GM13977 (cell line): ENCODE data around the gene ATL1.

ENCODE experiments used
- DNase-seq: peaks from one replicate; pipeline ENCODE4 v3.0.0; 2012; ENCODE audit warnings: low spot score
- in situ Hi-C: fragments of 300-500 bp; cut with MboI; formaldehyde crosslinking; loops from one replicate; pipeline ENCODE4 v1.12.0; 2022; ENCODE audit warnings: low sequenced_read_pairs, low pct_unique_long_range_greater_than_20kb, mixed read lengths, inconsistent platforms; ENCODE audit not compliant: unreplicated experiment
- TF ChIP-seq, protein P1 (sequence below): IDR thresholded peaks from 2 replicates; pipeline ENCODE4 v1.5.1; 2012; ENCODE audit warnings: mild to moderate bottlenecking, control low read depth; ENCODE audit not compliant: insufficient read depth; ENCODE audit errors: extremely low read depth, missing control alignments

The ATL1 gene

DNA sequence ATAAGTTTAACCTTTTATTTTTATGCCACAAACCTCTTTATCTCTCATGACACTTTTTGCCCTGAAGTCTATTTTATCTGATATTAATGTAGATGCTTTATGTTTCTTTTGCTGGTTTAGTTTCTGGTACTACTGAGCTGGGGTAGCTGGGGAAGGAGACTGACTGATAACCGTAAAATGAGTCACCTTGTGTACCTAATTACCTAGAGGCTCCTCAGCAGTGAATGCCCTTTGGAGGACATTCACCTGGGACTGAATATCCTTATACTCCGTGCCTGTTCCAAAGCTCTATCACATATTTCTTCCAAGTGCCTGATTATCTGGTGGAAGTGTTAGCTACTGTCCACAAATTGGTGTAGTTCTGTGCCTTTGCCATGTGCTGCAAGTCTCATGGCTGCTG lies 13.9 kb downstream of the ATL1 start:
- DNase-seq: no peak
- TF ChIP-seq, protein P1, sequence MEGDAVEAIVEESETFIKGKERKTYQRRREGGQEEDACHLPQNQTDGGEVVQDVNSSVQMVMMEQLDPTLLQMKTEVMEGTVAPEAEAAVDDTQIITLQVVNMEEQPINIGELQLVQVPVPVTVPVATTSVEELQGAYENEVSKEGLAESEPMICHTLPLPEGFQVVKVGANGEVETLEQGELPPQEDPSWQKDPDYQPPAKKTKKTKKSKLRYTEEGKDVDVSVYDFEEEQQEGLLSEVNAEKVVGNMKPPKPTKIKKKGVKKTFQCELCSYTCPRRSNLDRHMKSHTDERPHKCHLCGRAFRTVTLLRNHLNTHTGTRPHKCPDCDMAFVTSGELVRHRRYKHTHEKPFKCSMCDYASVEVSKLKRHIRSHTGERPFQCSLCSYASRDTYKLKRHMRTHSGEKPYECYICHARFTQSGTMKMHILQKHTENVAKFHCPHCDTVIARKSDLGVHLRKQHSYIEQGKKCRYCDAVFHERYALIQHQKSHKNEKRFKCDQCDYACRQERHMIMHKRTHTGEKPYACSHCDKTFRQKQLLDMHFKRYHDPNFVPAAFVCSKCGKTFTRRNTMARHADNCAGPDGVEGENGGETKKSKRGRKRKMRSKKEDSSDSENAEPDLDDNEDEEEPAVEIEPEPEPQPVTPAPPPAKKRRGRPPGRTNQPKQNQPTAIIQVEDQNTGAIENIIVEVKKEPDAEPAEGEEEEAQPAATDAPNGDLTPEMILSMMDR: no peak
- in situ Hi-C loops: no loop called here

- in situ Hi-C loops: loop anchor here (25.0 kb wide), 1 partner anchor 287 kb away; the partner anchor contains the start of gene ABHD12B
- DNase-seq: no peak
- TF ChIP-seq, protein P1: no peak
Observed at GRCh38 chr14:50575769-50576168, 15.8 kb downstream of the ATL1 start.

- in situ Hi-C loops: loop anchor here (25.0 kb wide), 1 partner anchor 284 kb away; the partner anchor contains the start of gene ABHD12B
- TF ChIP-seq, protein P1: no peak
- DNase-seq: no peak
Observed at GRCh38 chr14:50577982-50578381, 18.0 kb downstream of the ATL1 start.

DNA sequence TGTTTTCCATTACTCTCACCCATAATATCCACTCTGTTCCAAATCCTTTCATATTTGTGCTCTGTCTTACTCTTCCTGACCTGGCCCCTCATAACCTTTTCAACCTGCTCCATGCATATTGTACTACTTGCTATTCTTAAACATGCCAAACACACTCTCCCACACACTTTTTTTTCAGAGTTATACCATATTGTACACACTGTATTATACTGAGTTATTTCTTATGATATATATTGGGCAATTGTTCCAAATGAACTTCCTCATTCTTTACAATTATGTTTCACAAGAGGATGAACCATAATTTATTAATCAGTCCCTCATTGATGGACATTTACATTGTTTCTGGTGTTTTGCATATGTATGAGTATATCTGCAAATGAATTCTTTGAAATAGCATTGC lies 18.5 kb downstream of the ATL1 start:
- DNase-seq: no peak
- in situ Hi-C loops: loop anchor here (25.0 kb wide), 1 partner anchor 284 kb away; the partner anchor contains the start of gene ABHD12B
- TF ChIP-seq, protein P1: no peak

DNA sequence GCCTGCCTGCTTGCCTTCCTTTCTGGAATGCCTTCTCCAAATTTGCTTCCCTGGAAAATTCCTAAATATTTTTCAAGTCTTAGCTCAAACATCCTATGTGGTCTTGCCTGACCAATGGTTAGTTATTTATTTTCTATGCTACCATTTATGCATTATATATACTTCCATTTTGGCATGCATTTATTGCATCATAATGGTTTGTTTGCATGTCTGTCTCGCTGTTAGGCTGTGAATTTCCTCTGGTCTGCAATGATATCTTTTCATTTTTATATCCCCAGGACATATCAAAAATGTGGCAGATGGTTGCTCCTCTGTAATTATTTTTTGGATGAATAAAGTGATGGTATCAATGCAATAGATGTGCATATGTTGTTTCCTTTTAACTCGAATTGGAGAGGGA lies 30.5 kb downstream of the ATL1 start:
- TF ChIP-seq, protein P1: no peak
- in situ Hi-C loops: loop anchor here (25.0 kb wide), 1 partner anchor 272 kb away; the partner anchor contains the start of gene ABHD12B
- DNase-seq: no peak

DNA sequence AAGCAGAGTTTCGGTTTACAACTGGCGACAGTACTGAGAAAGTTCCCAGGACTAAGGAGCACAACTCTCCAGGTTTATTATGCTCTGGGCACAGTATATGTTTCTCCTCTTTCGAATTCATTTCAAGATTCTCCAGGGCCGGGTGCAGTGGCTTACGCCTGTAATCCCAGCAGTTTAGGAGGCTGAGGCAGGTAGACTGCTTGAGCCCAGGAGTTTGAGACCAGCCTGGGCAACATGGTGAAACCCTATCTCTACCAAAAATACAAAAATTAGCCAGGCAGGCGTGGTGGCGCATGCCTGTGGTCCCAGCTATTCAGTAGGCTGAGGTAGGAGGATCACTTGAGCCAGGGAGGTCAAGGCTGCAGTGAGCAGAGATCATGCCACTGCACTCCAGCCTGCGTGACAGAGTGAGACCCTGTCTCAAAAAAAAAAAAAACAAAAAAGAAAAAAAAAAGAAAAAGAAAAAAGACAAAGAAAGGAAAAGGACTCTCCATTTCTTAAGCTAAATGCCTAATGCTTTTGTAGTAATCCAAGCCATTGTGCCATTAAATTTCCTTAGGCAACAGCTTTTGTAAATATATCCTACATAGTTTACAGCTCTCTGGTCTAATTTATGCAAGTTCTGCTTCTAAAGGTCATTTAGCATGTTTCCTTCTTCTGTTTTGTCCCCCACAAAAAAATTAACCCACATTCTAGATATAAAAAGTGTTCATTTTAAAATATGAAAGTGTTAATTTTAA lies 34.8 kb downstream of the ATL1 start:
- in situ Hi-C loops: loop anchor here (25.0 kb wide), 1 partner anchor 268 kb away; the partner anchor contains the start of gene ABHD12B
- no peak for DNase-seq
- TF ChIP-seq, protein P1: no peak
